Measurements from ENCODE around the gene MPRIP. TPM values are rescaled to one million over a fixed set of nuclear protein-coding genes. Genes with fewer than 3 reads are reported as not detected.
A peak's percentile ranks its signal among the peaks of the same experiment; 100 is the strongest.

MPRIP gene
- total and polyA plus RNA-seq, 2 of the 13 experiments (the other 11 are each of a cell fraction or from before 2014, with no cell fraction given), result 50.2 to 52.4 TPM

- TF ChIP-seq CTCF (CRISPR knock-in tag; IDR thresholded peaks at IDR 0.05) (no peak), ZNF670 (CRISPR knock-in tag; IDR thresholded peaks at IDR 0.05; ENCODE audit: borderline replicate concordance) (no peak), SNAPC2 (CRISPR knock-in tag; IDR thresholded peaks at IDR 0.05) (no peak), KLF16 (CRISPR knock-in tag; IDR thresholded peaks at IDR 0.05) (no peak), ZNF562 (CRISPR knock-in tag; IDR thresholded peaks at IDR 0.05; ENCODE audit: borderline replicate concordance) (no peak), GABPA (IDR thresholded peaks at IDR 0.05; ENCODE audit: low read depth, low read length) (no peak), GABPA (CRISPR knock-in tag; IDR thresholded peaks at IDR 0.05; ENCODE audit: low read depth) (no peak), BHLHE40 (IDR thresholded peaks at IDR 0.05; ENCODE audit: low read length) (0 out of 2 replicates have a peak, but pooled peaks have one; percentile 30), IRF9 (CRISPR knock-in tag; IDR thresholded peaks at IDR 0.05; ENCODE audit: borderline replicate concordance) (no peak), ZNF333 (CRISPR knock-in tag; IDR thresholded peaks at IDR 0.05; ENCODE audit: borderline replicate concordance) (no peak), UBTF (CRISPR knock-in tag; IDR thresholded peaks at IDR 0.05) (peak; percentile 62), THAP8 (CRISPR knock-in tag; IDR thresholded peaks at IDR 0.05; ENCODE audit: borderline replicate concordance) (no peak), ATF4 (CRISPR knock-in tag; IDR thresholded peaks at IDR 0.05) (no peak), ZNF549 (CRISPR knock-in tag; IDR thresholded peaks at IDR 0.05) (no peak), FOXJ3 (CRISPR knock-in tag; IDR thresholded peaks at IDR 0.05; ENCODE audit: borderline replicate concordance) (no peak), ATF2 (CRISPR knock-in tag; IDR thresholded peaks at IDR 0.05) (no peak), ZNF280B (CRISPR knock-in tag; IDR thresholded peaks at IDR 0.05; ENCODE audit: borderline replicate concordance) (no peak), ZNF234 (CRISPR knock-in tag; conservative IDR thresholded peaks at IDR 0.05) (no peak)
Observed at GRCh38 chr17:17051791-17052461, 9.7 kb downstream of the MPRIP start (continued).
